Neural progenitor cell (in vitro differentiated cells): Measurements from ENCODE around the gene DAGLB.

Source experiments
- EZH2 ChIP-seq: fragments of 200-600 bp; sonication (generic); IDR thresholded peaks from 2 replicates; pipeline ENCODE4 v1.6.1; 2017; ENCODE audit warnings: antibody characterized with exemption, mild to moderate bottlenecking, moderate library complexity
- EZH2phosphoT487 ChIP-seq: fragments of 200-600 bp; sonication (generic); IDR thresholded peaks from 2 replicates; pipeline ENCODE4 v1.6.1; 2017; ENCODE audit warnings: antibody characterized with exemption
- TF ChIP-seq, protein P1 (sequence below): fragments of 200-600 bp; sonication (generic); IDR thresholded peaks from 2 replicates; pipeline ENCODE4 v1.5.1; 2017; ENCODE audit warnings: antibody characterized with exemption, mild to moderate bottlenecking

DNA sequence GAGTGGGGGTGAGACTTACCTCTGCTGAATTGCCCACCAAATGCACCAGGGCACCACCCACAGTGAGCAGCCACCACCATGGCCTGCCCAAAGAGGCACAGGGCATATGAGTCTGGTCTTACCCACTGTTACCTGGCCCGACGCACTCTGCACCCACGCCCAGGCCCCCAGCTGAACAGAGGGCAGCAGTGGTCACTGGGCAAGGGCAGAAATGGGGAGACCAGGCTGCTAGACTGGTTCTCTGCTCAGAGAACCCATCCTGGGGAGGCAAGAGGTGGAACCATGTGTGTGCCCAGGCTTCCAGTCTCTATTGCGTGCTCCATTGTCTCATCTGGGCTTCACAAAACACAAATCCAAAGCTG is 39.4 kb upstream of the DAGLB start:
- TF ChIP-seq, protein P1, sequence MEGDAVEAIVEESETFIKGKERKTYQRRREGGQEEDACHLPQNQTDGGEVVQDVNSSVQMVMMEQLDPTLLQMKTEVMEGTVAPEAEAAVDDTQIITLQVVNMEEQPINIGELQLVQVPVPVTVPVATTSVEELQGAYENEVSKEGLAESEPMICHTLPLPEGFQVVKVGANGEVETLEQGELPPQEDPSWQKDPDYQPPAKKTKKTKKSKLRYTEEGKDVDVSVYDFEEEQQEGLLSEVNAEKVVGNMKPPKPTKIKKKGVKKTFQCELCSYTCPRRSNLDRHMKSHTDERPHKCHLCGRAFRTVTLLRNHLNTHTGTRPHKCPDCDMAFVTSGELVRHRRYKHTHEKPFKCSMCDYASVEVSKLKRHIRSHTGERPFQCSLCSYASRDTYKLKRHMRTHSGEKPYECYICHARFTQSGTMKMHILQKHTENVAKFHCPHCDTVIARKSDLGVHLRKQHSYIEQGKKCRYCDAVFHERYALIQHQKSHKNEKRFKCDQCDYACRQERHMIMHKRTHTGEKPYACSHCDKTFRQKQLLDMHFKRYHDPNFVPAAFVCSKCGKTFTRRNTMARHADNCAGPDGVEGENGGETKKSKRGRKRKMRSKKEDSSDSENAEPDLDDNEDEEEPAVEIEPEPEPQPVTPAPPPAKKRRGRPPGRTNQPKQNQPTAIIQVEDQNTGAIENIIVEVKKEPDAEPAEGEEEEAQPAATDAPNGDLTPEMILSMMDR = no peak
- TF ChIP-seq EZH2phosphoT487 = no peak
- TF ChIP-seq EZH2 = no peak
